GM13976 (cell line): ENCODE data around the gene HIF3A.

Source experiments
- DNase-seq: peaks from one replicate; pipeline ENCODE4 v3.0.0; 2012; ENCODE audit warnings: low spot score
- in situ Hi-C: fragments of 300-500 bp; cut with MboI; formaldehyde crosslinking; loops from one replicate; pipeline ENCODE4 v1.12.0; 2022; ENCODE audit warnings: low sequenced_read_pairs, mixed read lengths, inconsistent platforms; ENCODE audit not compliant: unreplicated experiment
- TF ChIP-seq, protein P1 (sequence below): IDR thresholded peaks from 2 replicates; pipeline ENCODE4 v1.5.1; 2012; ENCODE audit warnings: borderline replicate concordance, mild to moderate bottlenecking; ENCODE audit not compliant: insufficient read depth; ENCODE audit errors: extremely low read depth, missing control alignments, control extremely low read depth

HIF3A gene

DNA sequence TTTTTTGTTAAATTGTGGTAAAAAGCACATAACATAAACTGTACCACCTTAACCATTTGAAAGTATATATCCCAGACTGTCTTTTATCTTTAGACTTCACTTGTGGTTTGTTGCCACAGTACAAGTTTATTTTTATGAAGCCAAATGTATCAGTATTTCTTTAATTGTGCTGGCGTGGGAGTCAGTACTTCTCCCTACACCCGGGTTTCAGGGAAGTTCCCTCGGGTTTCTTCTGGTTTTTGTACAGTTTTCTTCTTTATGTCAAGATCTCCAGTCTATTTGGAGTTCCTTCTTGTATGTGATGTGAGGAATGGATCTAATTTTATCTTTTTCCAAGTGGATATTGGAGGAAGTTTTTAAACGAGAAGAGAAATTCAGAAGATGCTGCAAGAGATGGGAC, 96.0 kb downstream of the HIF3A start:
- TF ChIP-seq, protein P1, sequence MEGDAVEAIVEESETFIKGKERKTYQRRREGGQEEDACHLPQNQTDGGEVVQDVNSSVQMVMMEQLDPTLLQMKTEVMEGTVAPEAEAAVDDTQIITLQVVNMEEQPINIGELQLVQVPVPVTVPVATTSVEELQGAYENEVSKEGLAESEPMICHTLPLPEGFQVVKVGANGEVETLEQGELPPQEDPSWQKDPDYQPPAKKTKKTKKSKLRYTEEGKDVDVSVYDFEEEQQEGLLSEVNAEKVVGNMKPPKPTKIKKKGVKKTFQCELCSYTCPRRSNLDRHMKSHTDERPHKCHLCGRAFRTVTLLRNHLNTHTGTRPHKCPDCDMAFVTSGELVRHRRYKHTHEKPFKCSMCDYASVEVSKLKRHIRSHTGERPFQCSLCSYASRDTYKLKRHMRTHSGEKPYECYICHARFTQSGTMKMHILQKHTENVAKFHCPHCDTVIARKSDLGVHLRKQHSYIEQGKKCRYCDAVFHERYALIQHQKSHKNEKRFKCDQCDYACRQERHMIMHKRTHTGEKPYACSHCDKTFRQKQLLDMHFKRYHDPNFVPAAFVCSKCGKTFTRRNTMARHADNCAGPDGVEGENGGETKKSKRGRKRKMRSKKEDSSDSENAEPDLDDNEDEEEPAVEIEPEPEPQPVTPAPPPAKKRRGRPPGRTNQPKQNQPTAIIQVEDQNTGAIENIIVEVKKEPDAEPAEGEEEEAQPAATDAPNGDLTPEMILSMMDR: no peak
- no peak for DNase-seq
- in situ Hi-C loops: no loop called here
